OCI-LY7 (cell line): ENCODE results near the gene CENPA. TPM values are rescaled to one million over a fixed set of nuclear protein-coding genes. Genes with fewer than 3 reads are reported as not detected.

Experiments
- BruUV-seq: library from RNA; stranded (reverse); fragments of 400-500 nt; replicated peaks from 2 replicates; lab custom pipeline; 2021; lab: Mats Ljungman, UMichigan
- CTCF ChIA-PET: fragments of 300-600 bp; sonication (Branson Sonifier 250); formaldehyde crosslinking; loops from one replicate; lab custom pipeline; 2022; ENCODE audit warnings: antibody characterized with exemption; ENCODE audit not compliant: unreplicated experiment; lab: Charles Lee
- POLR2A ChIA-PET: fragments of 300-600 bp; sonication (Branson Sonifier 250); formaldehyde crosslinking; loops from one replicate; lab custom pipeline; 2022; ENCODE audit warnings: antibody characterized with exemption; lab: Charles Lee
- DNase-seq: peaks from one replicate; pipeline ENCODE4 v3.0.0-alpha.2; 2015; ENCODE audit warnings: low spot score
- H2AFZ ChIP-seq: fragments of 200-600 bp; sonication (generic), shearing (Covaris generic); 2 replicates; pipeline ENCODE4 v1.6.1; 2014; ENCODE audit warnings: mild to moderate bottlenecking, antibody characterized with exemption, low read length, moderate library complexity
- H3K27ac ChIP-seq: fragments of 200-600 bp; sonication (generic); 2 replicates; pipeline ENCODE4 v1.5.1; 2014; ENCODE audit warnings: mixed run types, low read depth, mild to moderate bottlenecking, moderate library complexity, low read length, inconsistent platforms; ENCODE audit not compliant: poor library complexity, severe bottlenecking
- H3K36me3 ChIP-seq: fragments of 200-600 bp; sonication (generic); 2 replicates; pipeline ENCODE4 v1.6.1; 2014; ENCODE audit warnings: mild to moderate bottlenecking, antibody characterized with exemption, low read length, moderate library complexity, mixed read lengths; ENCODE audit not compliant: insufficient read depth
- H3K4me1 ChIP-seq: fragments of 200-600 bp; sonication (generic); 2 replicates; pipeline ENCODE4 v1.5.1; 2014; ENCODE audit warnings: mild to moderate bottlenecking, low read length; ENCODE audit not compliant: insufficient read depth, poor library complexity, severe bottlenecking
- H3K4me2 ChIP-seq: fragments of 200-600 bp; sonication (generic); 2 replicates; pipeline ENCODE4 v1.6.1; 2014; ENCODE audit warnings: mild to moderate bottlenecking, low read length
- H3K4me3 ChIP-seq: fragments of 200-600 bp; sonication (generic); 2 replicates; pipeline ENCODE4 v1.5.1; 2014; ENCODE audit warnings: mild to moderate bottlenecking, low read depth, low read length; ENCODE audit not compliant: poor library complexity, severe bottlenecking
- H3K79me2 ChIP-seq: fragments of 200-600 bp; sonication (generic); 2 replicates; pipeline ENCODE4 v1.6.1; 2016; ENCODE audit warnings: low read depth, mild to moderate bottlenecking, low read length, moderate library complexity, mixed read lengths; ENCODE audit not compliant: insufficient read depth
- H3K9me2 ChIP-seq: fragments of 200-600 bp; sonication (generic); 2 replicates; pipeline ENCODE4 v1.6.1; 2016; ENCODE audit warnings: mild to moderate bottlenecking, low read length, mixed read lengths; ENCODE audit not compliant: insufficient read depth
- H3K9me3 ChIP-seq: fragments of 200-600 bp; sonication (generic); 2 replicates; pipeline ENCODE4 v1.6.1; 2014; ENCODE audit warnings: mild to moderate bottlenecking, mixed run types, low read length, mixed read lengths
- H4K20me1 ChIP-seq: fragments of 200-600 bp; sonication (generic); 2 replicates; pipeline ENCODE4 v1.6.1; 2014; ENCODE audit warnings: mild to moderate bottlenecking, antibody characterized with exemption, low read length, moderate library complexity, mixed read lengths; ENCODE audit not compliant: insufficient read depth
- CTCF ChIP-seq: fragments of 200-600 bp; sonication (generic); conservative IDR thresholded peaks from 2 replicates; pipeline ENCODE4 v1.5.1; 2014; ENCODE audit warnings: mild to moderate bottlenecking, antibody characterized with exemption, low read length, moderate library complexity, mixed read lengths
- EZH2phosphoT487 ChIP-seq: fragments of 200-600 bp; sonication (generic); IDR thresholded peaks from 2 replicates; pipeline ENCODE4 v1.6.1; 2018; ENCODE audit warnings: low read depth, borderline replicate concordance, mild to moderate bottlenecking, mixed run types, antibody characterized with exemption, low read length, moderate library complexity, mixed read lengths
- intact Hi-C: fragments of 100-400 bp; cut with micrococcal nuclease; formaldehyde crosslinking; loops from one replicate; pipeline ENCODE4 v1.10.0; 2022; ENCODE audit not compliant: unreplicated experiment
- total RNA-seq, 2 experiments: library from RNA; depleted of rRNA in 1 of 2; stranded (reverse); fragments of >200 nt in 1 of 2; shearing (Covaris generic) in 1 of 2; gene quantifications; 2 replicates each; pipeline ENCODE4 v1.2.3, GENCODE V29; 2014 to 2022

The CENPA gene
- total RNA-seq, 2 experiments from 2014 or later: 48.2 to 63.6 TPM

DNA sequence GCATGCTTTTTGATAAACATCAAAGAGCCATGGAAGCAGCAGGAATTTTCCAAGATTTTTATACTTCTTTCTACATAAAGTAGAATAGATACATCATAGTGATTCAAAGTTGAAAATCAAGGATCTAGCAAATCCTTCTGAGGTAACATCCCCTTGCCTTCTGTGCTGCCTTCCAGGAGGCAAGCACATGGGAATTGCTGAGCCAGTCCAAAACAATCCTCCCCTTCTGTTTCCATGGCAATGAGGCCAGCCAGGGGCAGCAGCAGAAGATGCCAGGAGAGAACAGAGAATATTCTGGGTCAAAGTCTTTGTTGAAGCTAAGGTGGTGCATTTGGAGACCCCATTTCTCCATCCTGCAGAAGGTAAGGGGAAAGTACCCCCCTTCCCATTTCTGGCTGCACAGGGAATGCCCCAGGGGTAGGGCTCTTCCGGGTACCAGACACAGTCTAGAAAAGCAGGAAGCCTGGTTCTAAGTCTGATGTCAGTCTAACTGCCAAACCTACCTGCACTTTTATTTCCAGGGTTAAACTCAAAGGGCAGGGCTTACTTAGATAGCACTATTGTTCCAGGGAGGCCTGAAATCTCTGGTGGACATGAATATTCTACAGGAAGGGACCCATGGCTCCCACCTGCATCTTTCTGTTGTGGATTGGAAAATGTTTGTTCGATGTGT lies 22.1 kb downstream of the CENPA start:
- no peak for TF ChIP-seq EZH2phosphoT487
- no peak for TF ChIP-seq CTCF
- no peaks in the 10 kb centered on the region for H4K20me1 ChIP-seq
- H3K4me1 ChIP-seq: no peaks in the 10 kb centered on the region
- H3K27ac ChIP-seq: no peak overlapping the region
- H3K79me2 ChIP-seq: no peaks in the 10 kb centered on the region
- H3K9me3 ChIP-seq: no peaks in the 10 kb centered on the region
- intact Hi-C loops: no loop called here
- no peaks in the 10 kb centered on the region for H3K9me2 ChIP-seq
- H3K4me2 ChIP-seq: no peak overlapping the region
- ChIA-PET CTCF (no interaction called here), POLR2A (interaction anchor here (0.6 kb wide), 1 partner anchor 982 kb away, joined by 3 read pairs; no protein-coding TSS in a partner anchor)
- H3K36me3 ChIP-seq: no peaks in the 10 kb centered on the region
- H3K4me3 ChIP-seq: no peak overlapping the region
- DNase-seq: no peak
- no peak overlapping the region for H2AFZ ChIP-seq
- no TSS peak for BruUV-seq

DNA sequence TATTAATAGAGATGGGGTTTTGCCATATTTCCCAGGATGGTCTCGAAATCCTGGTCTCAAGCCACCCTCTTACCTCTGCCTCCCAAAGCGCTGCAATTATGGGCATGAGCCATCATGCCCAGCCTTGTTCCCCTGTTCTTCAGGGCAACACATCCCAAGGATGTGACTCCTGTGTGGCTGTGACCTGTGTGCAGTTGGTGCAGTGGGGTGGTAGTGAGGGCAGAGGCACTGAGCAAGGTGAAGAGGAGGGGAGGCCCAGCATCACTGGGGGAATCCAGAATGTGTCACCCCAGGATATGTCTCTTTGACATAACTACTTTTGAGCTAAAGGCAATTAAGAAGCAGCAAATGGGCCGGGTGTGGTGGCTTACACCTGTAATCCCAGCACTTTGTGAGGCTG lies 23.4 kb downstream of the CENPA start:
- Histone ChIP-seq H4K20me1 (no peaks in the 10 kb centered on the region), H3K79me2 (no peaks in the 10 kb centered on the region), H3K36me3 (no peaks in the 10 kb centered on the region), H3K4me1 (no peaks in the 10 kb centered on the region), H3K27ac (no peak overlapping the region), H3K4me3 (no peak overlapping the region), H3K4me2 (no peak overlapping the region), H3K9me2 (no peaks in the 10 kb centered on the region), H3K9me3 (no peaks in the 10 kb centered on the region), H2AFZ (no peak overlapping the region)
- no peak for TF ChIP-seq CTCF
- no peak for TF ChIP-seq EZH2phosphoT487
- DNase-seq: no peak
- intact Hi-C loops: no loop called here
- BruUV-seq: no TSS peak
- ChIA-PET POLR2A (interaction anchor here (0.7 kb wide), 1 partner anchor 32 kb away, joined by 5 read pairs; no protein-coding TSS in a partner anchor), CTCF (no interaction called here)

DNA sequence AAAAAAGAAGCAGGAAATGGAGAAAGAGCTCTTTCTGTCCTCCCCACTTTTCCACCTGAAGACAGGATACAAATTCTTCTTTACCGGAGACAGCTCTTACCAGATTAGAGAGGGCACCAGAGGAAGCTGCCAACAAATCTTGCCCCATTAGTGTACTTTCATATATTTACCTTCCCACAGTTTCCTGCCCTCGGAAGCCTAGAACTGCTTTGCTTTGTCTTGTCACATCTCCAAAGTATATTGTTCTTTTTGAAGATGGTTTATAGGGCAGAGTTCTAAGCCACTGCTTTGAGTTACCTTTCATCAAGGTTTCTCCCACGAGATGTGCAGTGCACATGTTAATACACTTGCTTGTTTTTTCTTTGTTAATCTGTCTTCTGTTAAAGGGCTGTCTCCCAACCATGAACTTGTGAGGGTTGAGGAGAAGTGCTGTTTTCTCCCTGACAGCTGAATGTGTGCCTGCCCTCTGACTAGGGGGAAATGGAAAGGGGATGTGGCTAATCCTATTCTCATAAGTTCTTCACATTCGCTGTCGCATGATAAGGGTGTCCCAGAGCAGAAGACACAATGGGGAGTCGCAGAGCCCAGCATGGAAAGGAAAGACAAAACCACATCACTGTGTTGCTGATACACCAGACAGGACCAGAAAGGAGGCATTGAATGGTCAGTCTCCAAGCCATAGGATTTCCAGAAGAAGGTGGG lies 24.2 kb downstream of the CENPA start:
- BruUV-seq: no TSS peak
- CTCF ChIA-PET: no interaction called here
- Histone ChIP-seq H3K9me2 (no peaks in the 10 kb centered on the region), H4K20me1 (no peaks in the 10 kb centered on the region), H3K36me3 (no peaks in the 10 kb centered on the region), H3K4me3 (no peak overlapping the region), H2AFZ (no peak overlapping the region), H3K4me1 (no peaks in the 10 kb centered on the region), H3K79me2 (no peaks in the 10 kb centered on the region), H3K27ac (no peak overlapping the region), H3K4me2 (no peak overlapping the region), H3K9me3 (no peaks in the 10 kb centered on the region)
- POLR2A ChIA-PET: no interaction called here
- DNase-seq: no peak
- intact Hi-C loops: no loop called here
- TF ChIP-seq EZH2phosphoT487 (no peak), CTCF (no peak)
